Suprapubic skin (tissue), 3 donors: ENCODE results near the gene NEDD9.

Experiments
- CTCF ChIP-seq, 2 donors: fragments of 200-600 bp in 1 of 2; fragments of 450-650 bp in 1 of 2; sonication (generic) in 1 of 2; IDR thresholded peaks; one replicate each; pipeline ENCODE4 v1.5.1; 2016 to 2019; ENCODE audit warnings: antibody characterized with exemption in 2 of 2, mild to moderate bottlenecking in 1 of 2, moderate library complexity in 1 of 2
- EP300 ChIP-seq: sonication (generic); formaldehyde crosslinking; IDR thresholded peaks from one replicate; pipeline ENCODE4 v1.6.1; 2017; ENCODE audit warnings: antibody characterized with exemption

GRCh38 chr6:11230158-11231107 is 2.0 kb downstream of the NEDD9 start:
- TF ChIP-seq EP300, result no peak
- no peak for TF ChIP-seq CTCF (IDR thresholded peaks at IDR 0.05)
